Esophagus muscularis mucosa (tissue), 4 donors: ENCODE measurements around the gene SIAE. TPM values are rescaled to one million over a fixed set of nuclear protein-coding genes. Genes with fewer than 3 reads are reported as not detected.

Source experiments
- DNase-seq: peaks from one replicate; pipeline ENCODE4 v3.0.0-alpha.2; 2017; ENCODE audit errors: extremely low spot score
- H3K27ac ChIP-seq, 4 donors: fragments of 200-600 bp; sonication (generic); replicated peaks in 1 of 4; 1 replicate in 3 of 4; 2 replicates in 1 of 4; pipeline ENCODE4 v1.5.1; 2016 to 2019; ENCODE audit warnings: mild to moderate bottlenecking in 1 of 4
- H3K27me3 ChIP-seq, 4 donors: fragments of 200-600 bp; sonication (generic); one replicate each; pipeline versions ENCODE4 v1.5.1 to v1.6.0; 2016 to 2019
- H3K36me3 ChIP-seq, 4 donors: fragments of 200-600 bp; sonication (generic); one replicate each; pipeline ENCODE4 v1.5.1; 2016 to 2019
- H3K4me1 ChIP-seq, 4 donors: fragments of 200-600 bp; sonication (generic); one replicate each; pipeline ENCODE4 v1.5.1; 2016 to 2019
- H3K4me3 ChIP-seq, 4 donors: fragments of 200-600 bp; sonication (generic); 1 replicate in 2 of 4; 2 replicates in 2 of 4; pipeline ENCODE4 v1.5.1; 2016 to 2019; ENCODE audit warnings: mild to moderate bottlenecking in 4 of 4, moderate library complexity in 1 of 4
- H3K9me3 ChIP-seq, 4 donors: fragments of 200-600 bp; sonication (generic); 1 replicate in 3 of 4; 2 replicates in 1 of 4; pipeline ENCODE4 v1.5.1; 2016 to 2019
- EP300 ChIP-seq: sonication (generic); formaldehyde crosslinking; IDR thresholded peaks from one replicate; pipeline ENCODE4 v1.6.1; 2017; ENCODE audit warnings: antibody characterized with exemption
- POLR2A ChIP-seq: fragments of 450-650 bp; IDR thresholded peaks from one replicate; pipeline ENCODE4 v1.6.1; 2017; ENCODE audit warnings: antibody characterized with exemption, moderate library complexity, mild to moderate bottlenecking, low read depth
- POLR2AphosphoS5 ChIP-seq, 2 donors: sonication (generic); formaldehyde crosslinking; IDR thresholded peaks; one replicate each; pipeline ENCODE4 v1.6.1; 2017; ENCODE audit warnings: antibody characterized with exemption in 2 of 2
- WGBS: methylation state at CpG from one replicate; pipeline ENCODE4 v1.1.5; 2018; 5-methylcytosine and 5-hydroxymethylcytosine counted together
- intact Hi-C: fragments of 100-400 bp; cut with DNase I; formaldehyde crosslinking; loops from one replicate; pipeline ENCODE4 v1.15.1; 2023
- total RNA-seq, 4 donors: library from RNA; depleted of rRNA; stranded (reverse); fragments of >200 nt; gene quantifications; one replicate each; pipeline versions ENCODE4 v1.1.0 to v1.2.1, GENCODE V29; 2016
- TF ChIP-seq, protein P1 (sequence below), 3 experiments: fragments of 200-600 bp in 2 of 3; fragments of 450-650 bp in 1 of 3; sonication (generic) in 2 of 3; IDR thresholded peaks; one replicate each; pipeline ENCODE4 v1.5.1; 2017 to 2019; ENCODE audit warnings: antibody characterized with exemption in 3 of 3, mild to moderate bottlenecking in 2 of 3, moderate library complexity in 1 of 3

SIAE gene
- total RNA-seq, 4 donors from 2014 or later: 3.1 to 4.5 (median 3.5) TPM

DNA sequence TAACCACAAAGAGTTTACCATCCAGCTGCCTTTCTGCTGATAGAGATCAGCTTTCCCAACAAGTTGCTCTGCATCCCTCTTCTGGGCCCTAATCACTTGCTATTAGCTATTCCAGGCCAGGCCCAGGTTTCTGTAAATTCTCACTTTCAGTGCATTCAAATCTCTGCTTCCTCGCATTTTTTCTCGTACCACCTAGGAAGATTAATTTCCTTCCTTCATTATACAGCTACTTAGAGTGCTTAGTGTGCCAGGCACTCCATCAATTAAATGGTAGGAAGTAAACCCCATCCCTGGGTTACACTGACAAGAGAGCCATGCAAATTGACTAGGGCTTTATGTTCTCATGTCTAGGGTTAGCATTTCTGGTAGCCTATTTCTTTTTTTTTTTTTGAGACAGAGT, 9.7 kb downstream of the SIAE start:
- Histone ChIP-seq H3K27ac (no peak overlapping the region), H3K9me3 (no peaks in the 10 kb centered on the region), H3K27me3 (no peaks in the 10 kb centered on the region), H3K4me1 (no peaks in the 10 kb centered on the region), H3K36me3 (peaks cover 0 to 61% (median 24%) of the 10 kb centered on the region in 4 donors), H3K4me3 (no peak overlapping the region)
- DNase-seq: no peak
- TF ChIP-seq EP300 (no peak), POLR2A (no peak), POLR2AphosphoS5 (IDR thresholded peaks at IDR 0.05) (no peak)
- TF ChIP-seq, protein P1, sequence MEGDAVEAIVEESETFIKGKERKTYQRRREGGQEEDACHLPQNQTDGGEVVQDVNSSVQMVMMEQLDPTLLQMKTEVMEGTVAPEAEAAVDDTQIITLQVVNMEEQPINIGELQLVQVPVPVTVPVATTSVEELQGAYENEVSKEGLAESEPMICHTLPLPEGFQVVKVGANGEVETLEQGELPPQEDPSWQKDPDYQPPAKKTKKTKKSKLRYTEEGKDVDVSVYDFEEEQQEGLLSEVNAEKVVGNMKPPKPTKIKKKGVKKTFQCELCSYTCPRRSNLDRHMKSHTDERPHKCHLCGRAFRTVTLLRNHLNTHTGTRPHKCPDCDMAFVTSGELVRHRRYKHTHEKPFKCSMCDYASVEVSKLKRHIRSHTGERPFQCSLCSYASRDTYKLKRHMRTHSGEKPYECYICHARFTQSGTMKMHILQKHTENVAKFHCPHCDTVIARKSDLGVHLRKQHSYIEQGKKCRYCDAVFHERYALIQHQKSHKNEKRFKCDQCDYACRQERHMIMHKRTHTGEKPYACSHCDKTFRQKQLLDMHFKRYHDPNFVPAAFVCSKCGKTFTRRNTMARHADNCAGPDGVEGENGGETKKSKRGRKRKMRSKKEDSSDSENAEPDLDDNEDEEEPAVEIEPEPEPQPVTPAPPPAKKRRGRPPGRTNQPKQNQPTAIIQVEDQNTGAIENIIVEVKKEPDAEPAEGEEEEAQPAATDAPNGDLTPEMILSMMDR (IDR thresholded peaks at IDR 0.05): no peak
- intact Hi-C loops: no loop called here
- WGBS: 76% methylated on average over 2 of the region's 2 CpGs

DNA sequence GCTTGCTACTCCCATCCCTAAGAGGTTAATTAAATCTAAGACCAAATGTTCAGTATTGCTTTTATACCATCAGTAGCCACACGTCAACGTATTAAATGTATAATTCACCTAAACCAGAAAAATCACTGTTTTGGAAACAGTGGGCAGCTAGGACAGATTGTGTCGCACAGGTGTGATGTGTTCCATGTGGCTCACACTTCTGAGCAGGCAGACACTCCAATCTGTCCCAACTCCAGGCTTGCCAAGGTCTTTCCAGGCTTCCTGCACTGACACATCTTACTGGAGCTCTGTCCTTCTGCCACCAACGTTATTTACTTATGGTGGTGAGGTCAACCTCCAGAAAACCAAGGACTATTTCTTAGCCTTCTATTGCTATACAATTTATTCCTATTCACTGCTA, 11.4 kb downstream of the SIAE start:
- no peaks in the 10 kb centered on the region for H3K4me1 ChIP-seq
- TF ChIP-seq POLR2A: no peak
- TF ChIP-seq POLR2AphosphoS5 (IDR thresholded peaks at IDR 0.05): no peak
- no peak for TF ChIP-seq EP300
- H3K27me3 ChIP-seq: no peaks in the 10 kb centered on the region
- peaks cover 0 to 61% (median 26%) of the 10 kb centered on the region in 4 donors for H3K36me3 ChIP-seq
- no peak overlapping the region for H3K4me3 ChIP-seq
- 89% methylated on average over 4 of the region's 4 CpGs for WGBS
- H3K9me3 ChIP-seq: no peaks in the 10 kb centered on the region
- no peak for DNase-seq
- intact Hi-C loops: no loop called here
- no peak overlapping the region for H3K27ac ChIP-seq

DNA sequence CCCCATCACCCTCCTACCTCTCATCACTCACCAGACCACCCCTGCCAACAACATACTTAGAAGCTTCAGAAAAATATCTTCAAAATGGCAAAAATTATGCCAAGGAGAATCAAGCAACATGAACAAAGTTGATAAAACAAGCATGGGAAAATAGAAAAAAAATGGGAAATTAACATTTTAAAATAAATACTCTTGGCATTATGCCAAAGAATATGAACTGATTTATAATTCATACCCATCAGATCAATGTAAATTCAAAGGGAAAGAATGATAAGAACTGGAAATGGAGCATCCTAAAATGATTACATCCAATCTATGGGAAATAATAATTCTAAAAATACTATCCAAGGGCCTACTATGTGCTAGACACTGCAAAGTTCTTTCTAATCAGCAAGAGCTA, 12.0 kb downstream of the SIAE start:
- no peak overlapping the region for H3K4me3 ChIP-seq
- H3K27me3 ChIP-seq: no peaks in the 10 kb centered on the region
- intact Hi-C loops: no loop called here
- H3K4me1 ChIP-seq: no peaks in the 10 kb centered on the region
- H3K36me3 ChIP-seq: peaks cover 0 to 60% (median 28%) of the 10 kb centered on the region in 4 donors
- TF ChIP-seq POLR2A (no peak), POLR2AphosphoS5 (IDR thresholded peaks at IDR 0.05) (no peak), EP300 (no peak)
- TF ChIP-seq, protein P1 (IDR thresholded peaks at IDR 0.05): no peak
- no peak for DNase-seq
- H3K9me3 ChIP-seq: no peaks in the 10 kb centered on the region
- H3K27ac ChIP-seq: no peak overlapping the region

DNA sequence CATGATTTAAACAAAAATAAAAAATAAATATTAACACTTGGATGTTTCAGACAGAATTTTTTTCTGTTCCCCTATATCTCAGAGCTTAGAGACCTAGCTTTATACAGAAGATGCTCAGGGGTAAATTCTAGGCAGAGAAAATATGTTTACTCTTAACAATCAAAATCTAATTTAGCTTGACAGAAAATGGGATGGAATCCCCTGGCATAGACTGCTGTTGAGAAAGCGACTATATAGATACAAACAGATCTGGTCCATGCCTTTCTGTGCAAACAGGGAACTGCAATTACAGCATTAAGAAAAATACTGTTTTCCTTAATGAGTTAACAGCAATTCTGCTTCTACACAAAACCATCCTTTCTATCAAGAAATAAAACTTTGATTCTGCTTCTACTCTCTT, 14.6 kb downstream of the SIAE start:
- peaks cover 0 to 44% (median 23%) of the 10 kb centered on the region in 4 donors for H3K36me3 ChIP-seq

DNA sequence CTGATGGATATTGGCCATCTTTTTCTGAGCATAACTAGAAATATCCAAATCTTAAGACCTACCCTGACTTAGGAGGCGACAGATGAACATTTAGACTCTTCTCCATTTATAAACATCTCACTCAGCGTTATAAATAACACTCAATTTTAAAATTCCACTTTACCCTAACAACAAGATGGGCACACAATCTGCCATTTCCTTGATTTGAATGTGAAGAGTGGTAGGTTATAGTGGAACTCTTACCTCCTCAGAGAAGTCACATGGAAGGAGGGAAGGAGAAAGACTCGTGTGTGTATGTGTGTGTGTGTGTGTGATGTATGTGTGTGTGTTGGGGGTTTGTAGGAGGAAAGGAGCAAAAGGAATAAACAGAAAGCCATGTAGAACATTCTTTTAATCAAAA, 15.0 kb downstream of the SIAE start:
- H3K4me3 ChIP-seq: no peak overlapping the region
- intact Hi-C loops: no loop called here

More for the DNA sequence above, 14.6 kb downstream of the SIAE start:
- Histone ChIP-seq H3K4me3 (no peak overlapping the region), H3K9me3 (no peaks in the 10 kb centered on the region), H3K4me1 (no peaks in the 10 kb centered on the region), H3K27ac (no peak overlapping the region), H3K27me3 (no peaks in the 10 kb centered on the region)
- DNase-seq: no peak
- 89% methylated on average over 1 of the region's 1 CpG for WGBS
- no peak for TF ChIP-seq POLR2AphosphoS5 (IDR thresholded peaks at IDR 0.05)
- TF ChIP-seq POLR2A: no peak
- TF ChIP-seq EP300: no peak
- TF ChIP-seq, protein P1 (IDR thresholded peaks at IDR 0.05): no peak
- intact Hi-C loops: no loop called here

More for the DNA sequence above, 15.0 kb downstream of the SIAE start:
- Histone ChIP-seq H3K9me3 (no peaks in the 10 kb centered on the region), H3K4me1 (no peaks in the 10 kb centered on the region), H3K27me3 (no peaks in the 10 kb centered on the region), H3K36me3 (peaks cover 0 to 45% (median 26%) of the 10 kb centered on the region in 4 donors), H3K27ac (no peak overlapping the region)
- DNase-seq: no peak
- 81% methylated on average over 3 of the region's 3 CpGs for WGBS
- TF ChIP-seq, protein P1 (IDR thresholded peaks at IDR 0.05): no peak
- TF ChIP-seq POLR2AphosphoS5 (IDR thresholded peaks at IDR 0.05) (no peak), EP300 (no peak), POLR2A (no peak)
